T-helper 1 cell (primary cell): ENCODE results near the gene ELP6.

Experiments
- DNase-seq, 5 donors: peaks; one replicate each; pipeline ENCODE4 v3.0.0-alpha.2; 2012 to 2020

The ELP6 gene

DNA sequence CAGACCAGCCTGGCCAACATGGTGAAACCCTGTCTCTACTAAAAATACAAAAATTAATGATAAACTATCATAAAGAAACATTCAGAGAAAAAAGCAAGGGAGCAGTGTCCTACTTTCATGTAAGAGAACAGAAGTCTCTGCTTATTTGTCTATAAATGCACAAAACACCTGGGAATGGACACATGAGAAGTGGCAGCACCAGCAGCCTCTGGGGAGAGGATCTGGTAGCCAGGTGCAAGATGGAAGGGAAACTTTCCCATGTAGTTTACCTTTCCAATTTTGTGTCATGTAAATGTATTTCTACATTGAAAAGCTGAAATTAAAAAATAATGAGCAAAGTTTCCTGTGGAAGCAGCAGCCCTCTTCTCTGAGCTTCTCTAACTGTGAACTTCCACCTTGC is 56.5 kb downstream of the ELP6 start:
- DNase-seq = no peak

DNA sequence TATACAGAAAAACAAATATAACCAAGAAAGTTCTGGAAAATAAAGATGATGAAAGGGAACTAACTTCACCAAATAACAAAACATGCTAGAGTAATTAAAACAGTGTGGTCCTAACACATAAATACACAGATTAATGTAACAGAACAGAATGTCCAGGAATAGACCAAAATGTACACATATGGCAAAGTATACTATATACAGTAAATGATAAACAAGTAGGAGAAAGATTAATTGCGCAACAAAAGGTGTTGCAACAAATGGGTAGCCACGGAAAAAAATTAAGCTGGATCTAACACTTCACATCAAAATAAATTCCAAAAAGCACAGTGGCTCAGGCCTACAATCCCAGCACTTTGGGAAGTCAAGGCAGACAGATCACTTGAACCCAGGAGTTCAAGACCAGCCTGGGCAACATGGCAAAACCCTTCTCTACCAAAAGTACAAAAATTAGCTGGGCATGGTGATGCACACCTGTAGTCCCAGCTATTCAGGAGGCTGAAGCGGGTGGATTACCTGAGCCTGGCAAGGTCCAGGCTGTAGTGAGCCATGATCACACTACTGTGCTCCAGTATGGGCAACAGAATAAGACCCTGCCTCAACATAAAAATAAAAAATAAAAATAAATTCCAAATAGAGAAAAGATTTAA is 57.6 kb downstream of the ELP6 start:
- DNase-seq = no peak

DNA sequence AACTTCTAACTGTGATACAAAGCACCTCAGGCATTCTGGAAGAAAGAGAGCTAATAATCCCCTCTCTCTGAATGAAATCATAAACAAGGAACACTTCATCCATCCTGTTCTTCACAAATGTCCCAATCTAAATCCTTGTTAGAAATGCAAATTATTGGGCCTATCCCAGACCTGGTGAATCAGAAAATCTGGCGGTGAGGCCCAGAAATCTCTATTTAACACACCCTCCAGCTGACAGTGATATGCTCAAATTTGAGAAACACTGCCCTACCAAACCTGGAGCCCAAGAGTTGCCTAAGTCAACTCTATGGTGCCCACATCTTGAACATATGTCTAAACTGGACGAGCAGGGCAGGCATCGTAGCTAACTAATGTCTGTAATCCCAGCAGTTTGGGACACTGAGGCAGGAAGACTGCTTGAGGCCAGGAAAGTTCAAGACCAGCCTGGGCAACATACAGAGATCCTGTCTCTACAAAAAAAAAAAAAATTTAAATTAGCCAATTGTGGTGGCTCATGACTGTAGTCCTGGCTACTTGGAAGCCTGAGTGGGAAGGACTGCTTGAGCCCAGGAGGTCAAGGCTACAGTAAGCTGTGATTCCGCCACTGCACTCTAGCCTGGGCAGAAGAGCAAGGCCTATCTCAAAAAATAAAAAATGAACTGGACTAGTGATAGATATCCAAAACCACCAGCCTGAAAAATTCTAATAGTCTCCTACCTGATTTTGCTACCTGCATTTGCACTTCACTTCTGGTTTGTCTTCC is 60.9 kb downstream of the ELP6 start:
- no peak for DNase-seq
